GM21717 (cell line): ENCODE data around the gene POLD1.
A peak's percentile ranks its signal among the peaks of the same experiment; 100 is the strongest.
"Not testable (repeated sequence)": the region's sequence is repeated elsewhere in the genome, so short reads cannot be mapped to it uniquely, and the experiment has no call there.

Source experiments
- ATAC-seq: cut with Tn5 transposase; IDR thresholded peaks from one replicate; pipeline ENCODE4 v1.9.1; 2021; ENCODE audit warnings: mild to moderate bottlenecking, moderate library complexity; ENCODE audit not compliant: unreplicated experiment

The POLD1 gene

DNA sequence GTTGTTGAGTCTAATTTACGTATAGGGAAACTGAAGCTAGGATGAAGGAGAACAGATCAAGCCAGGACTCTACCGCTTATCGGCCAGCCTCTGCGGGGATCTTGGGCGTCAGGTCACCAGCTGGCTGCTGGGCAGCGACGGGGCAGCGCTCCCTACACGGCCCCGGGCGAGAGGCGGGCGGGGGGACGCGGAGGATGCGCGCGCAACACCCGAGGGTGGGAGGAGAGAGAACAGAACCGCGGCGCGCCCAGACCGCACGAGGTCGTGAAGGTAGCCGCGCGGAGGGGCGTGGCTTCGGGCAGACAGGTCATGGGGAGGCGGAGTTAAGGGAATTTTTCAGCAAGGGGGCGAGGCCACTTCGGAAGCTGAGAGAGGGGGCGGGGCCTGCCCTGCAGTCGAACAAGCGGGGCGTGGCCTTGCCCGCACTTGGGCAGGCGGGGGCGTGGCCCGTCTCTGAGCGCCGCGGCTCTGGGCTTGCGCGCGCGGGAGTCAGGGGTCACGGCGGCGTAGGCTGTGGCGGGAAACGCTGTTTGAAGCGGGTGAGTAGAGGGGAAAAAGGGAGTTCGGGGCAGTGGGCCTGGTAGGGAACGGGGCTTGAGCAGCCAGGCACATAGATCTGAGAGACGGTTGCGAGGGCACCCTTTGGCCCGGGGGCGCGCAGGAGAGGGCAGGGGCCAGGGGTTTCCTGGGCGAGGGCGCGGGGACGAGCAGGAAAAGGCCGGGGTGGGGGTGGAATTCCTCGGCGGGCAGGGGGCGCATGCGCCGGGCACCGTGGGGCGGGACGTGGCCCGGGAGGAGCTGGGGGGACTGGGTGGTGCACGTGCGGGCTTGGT, at the start of gene POLD1:
POLD1 (plus strand) TSS at position 496 of the 833 bp plus-strand sequence. CDS start 14,505 bp downstream, outside the sequence.
- ATAC-seq, result peak; percentile 61

DNA sequence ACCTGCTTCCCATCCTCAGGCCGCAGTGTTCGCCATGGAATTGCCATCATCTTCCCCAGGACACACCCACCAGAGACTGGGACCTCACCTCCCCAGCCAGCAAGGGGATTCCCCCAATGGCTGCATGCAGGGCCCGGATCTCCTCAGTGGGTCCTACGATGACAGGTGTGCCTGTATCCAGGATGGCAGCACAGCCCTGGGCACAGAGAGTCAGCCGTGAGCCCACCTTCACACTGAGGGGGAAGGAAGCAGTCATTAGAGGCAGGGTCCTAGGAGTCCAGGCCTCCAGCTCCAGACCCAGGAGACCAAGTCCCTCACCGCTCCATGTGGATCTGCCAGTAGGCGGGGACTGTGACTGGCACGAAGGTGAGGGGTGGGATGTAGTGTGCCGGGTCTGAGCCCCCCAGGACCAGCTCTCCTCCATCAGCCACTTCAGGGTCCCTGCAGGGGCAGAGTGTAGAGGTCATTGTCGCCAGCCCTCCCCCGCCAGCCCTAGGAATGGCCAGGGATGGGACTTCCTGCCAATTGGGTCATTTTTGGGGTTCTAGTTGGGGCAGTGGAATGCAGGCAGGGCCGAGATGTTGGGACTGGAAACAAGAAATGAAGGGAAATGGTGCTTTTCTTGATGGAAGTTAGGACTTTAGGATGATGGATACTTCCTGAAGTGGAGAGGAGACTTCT, 49.3 kb upstream of the POLD1 start:
- ATAC-seq, result no peak

DNA sequence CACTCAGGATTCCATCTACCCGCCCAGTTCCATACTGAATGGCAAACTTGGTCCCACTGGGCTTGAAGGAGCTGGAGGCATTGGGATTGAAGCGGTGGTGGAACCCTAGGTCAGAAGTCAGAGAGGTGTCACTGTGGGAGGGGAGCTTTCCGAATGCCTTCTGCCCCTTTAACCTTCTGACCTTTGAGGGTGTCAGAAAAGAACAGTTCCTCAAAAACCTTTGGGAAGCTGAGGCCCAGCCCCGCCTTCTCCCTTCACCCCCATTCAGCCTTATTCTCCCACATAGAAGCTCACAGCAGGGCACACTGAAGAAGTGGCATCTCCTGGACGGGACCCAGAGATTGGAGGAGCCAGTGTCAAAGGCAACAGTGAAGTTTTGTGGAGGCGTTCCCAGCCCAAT, 47.1 kb upstream of the POLD1 start:
- not testable (repeated sequence) for ATAC-seq

DNA sequence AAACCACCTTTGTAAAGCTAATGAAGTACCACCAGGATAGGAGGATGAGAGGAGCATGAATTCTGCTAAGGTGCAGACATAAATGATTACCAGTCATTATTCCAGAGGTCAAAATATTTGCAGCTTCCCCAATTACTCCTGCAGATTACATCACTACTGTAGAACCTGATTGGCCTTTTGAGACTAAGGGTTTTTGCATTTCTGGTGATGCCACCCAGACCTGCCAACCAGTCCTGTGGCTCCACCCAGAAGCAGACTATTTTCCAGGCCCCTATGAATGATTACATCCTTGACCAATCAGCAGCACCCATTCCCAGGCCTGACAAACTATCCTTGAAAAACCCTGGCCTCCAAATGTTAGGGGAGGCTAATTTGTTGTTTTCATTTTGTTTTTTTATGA, 43.8 kb upstream of the POLD1 start:
- no peak for ATAC-seq

DNA sequence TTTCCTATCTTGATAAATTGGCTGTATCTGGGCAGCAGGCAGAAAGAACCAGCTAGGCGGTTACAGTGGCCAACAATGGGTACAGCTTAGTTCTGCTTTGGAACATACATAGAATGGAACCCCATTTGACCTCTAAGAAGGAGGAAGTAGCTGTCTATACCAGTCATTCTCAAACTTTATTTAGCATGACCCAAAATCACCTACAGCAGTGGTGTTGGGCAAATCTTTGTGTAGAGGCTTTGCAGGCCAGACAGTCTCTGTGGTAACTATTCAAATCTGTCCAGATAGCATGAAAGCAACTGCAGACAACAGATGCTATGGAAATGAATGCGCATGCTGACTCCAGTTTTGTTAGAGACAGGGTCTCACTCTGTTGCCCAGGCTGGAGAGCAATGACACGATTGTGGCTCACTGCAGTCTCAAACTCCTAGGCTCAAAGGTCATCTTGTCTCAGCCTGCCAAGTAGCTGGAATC, 43.0 kb upstream of the POLD1 start:
- ATAC-seq, result peak; percentile 37

DNA sequence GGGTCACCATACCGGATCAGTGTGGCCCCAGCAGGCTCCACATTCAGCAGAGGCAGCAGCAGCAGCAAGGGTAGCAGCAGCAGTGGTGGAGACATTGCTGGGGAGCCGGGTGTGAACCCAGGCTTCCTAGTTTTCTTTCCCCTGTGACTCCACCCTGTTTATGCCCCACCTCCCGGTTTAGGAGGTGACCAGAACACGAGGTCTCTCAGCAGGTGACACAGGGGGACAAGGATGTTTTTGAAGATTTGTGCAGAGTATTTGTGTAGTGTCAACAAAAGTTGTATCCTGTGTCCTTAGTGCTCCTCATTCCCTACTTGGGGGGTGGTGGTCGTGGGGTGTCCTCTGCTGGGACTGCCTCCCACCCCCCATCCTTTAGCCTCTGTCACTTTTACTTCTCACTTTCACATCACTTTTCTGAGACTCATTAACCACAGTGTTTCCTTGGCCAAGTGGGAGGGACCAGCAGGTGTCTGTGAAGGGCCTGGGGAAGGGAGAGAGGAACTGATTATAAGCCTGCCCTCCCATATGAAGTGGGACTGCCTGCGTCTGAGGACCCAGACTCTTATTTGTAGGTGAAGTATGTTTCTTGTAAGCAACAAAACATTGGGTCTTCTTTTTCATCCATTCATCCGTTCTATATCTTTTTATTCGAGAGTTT, 39.4 kb upstream of the POLD1 start:
- peak; percentile 39 for ATAC-seq

DNA sequence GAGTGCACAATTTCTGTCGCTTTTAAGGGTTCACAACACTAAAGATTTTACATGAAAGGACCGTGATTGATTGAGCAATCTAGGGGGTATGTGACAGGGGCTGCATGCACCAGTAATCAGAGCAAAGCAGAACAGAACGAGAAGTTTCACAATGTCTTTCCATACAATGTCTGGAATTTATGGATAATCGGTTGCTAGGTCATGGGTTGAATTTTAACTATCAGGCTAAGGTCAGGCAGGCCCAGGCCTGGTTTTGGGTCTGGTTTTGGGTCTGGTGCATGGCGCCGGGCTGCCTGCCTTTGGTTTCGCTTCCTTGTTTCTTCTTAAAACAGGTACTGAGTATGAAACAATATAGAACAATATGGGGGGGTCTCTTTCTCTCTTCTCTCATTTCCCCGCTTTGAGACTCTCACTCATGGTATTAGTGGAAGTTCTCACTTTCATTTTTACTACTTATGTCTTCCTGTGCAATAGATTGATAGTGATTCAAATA, 37.0 kb upstream of the POLD1 start:
- ATAC-seq, result not testable (repeated sequence)

DNA sequence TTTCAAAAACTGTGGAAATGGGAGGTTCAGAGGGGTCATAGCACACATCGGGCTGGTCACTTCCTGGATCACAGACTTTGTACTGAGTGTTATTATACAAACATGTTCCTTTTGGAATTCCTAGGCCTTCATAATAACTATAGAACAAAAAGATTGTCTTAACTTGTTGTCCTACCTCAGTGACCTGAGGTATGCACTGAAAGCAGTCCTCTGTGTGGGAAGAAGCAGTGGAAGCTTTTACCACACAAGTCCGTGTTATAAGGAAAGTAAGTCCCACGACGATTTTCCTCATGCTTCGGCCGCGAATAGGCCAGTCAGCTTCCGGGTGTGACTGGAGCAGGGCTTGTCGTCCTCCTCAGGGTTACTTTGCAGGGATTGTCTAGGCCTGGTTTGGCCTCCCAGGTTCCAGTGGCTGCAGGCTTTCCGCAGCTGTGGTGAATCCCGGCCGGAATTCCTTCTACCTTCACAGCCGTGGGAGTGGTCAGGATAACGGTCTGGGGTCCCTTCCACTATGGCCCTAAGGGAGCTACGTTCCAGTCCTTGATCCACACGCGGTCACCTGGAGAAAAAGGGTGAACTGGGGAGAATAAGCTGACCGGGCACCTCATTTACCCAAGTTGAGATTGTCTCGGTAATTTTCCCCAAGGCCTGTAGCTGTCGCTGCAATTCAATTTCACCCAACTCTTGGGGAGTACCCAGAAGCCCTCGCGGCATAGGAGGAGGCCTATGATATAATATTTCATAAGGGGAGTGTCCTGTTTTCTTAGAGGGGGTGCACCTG, 34.7 kb upstream of the POLD1 start:
- ATAC-seq, result no peak

DNA sequence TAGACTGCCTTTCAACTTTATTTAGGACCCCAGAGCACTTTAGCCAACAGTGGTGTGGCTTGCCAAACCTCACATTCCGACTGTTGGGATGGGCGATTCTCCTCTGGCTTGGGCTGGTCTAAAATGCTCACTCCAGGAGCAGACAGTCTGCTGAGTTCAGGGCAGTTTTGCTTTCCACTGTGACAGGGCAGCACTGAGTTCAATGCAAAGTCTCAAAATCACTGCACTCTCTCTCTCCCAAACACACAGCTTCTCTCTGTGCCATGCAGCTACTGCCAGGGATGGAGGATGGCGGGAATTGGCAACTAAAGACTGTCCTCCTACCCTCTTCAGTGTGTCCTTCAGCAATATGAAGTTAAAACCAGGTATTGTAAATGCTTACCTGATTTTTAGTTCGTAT, 31.9 kb upstream of the POLD1 start:
- no peak for ATAC-seq

DNA sequence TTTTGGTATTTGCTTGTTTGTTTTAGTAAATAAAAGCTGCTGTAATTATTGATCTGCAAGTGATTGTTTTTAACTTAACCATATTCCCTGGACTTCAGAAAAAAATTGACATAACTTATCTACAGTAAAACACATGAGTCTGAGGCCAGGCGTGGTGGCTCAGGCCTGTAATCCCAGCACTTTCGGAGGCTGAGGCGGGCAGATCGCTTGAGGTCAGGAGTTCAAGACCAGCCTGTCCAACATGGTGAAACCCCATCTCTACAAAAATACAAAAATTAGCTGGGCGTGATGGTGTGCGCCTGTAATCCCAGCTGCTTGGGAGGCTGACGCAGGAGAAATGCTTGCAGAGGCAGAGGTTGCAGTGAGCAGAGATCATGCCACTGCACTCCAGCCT, 30.7 kb upstream of the POLD1 start:
- not testable (repeated sequence) for ATAC-seq

DNA sequence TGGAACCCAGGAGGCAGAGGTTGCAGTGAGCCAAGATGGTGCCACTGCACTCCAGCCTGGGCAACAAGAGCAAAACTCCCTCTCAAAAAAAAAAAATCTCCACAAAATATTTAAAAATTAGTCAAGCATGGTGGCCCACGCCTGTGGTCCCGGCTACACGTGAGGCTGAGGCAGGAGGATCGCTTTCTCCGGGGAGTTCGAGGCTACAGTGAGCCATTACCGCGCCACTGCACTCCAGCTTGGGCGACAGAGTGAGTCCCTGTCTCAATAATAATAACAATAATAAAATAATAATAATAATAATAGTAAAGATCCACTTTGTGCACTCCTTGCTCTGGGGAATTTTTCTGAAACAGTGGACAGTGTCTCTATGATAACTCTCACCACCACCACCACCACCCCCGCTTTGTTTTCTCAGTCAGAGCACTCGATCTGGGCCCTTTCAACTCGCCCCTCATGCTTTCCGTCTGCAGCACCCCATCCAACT, 27.4 kb upstream of the POLD1 start:
- no peak for ATAC-seq

DNA sequence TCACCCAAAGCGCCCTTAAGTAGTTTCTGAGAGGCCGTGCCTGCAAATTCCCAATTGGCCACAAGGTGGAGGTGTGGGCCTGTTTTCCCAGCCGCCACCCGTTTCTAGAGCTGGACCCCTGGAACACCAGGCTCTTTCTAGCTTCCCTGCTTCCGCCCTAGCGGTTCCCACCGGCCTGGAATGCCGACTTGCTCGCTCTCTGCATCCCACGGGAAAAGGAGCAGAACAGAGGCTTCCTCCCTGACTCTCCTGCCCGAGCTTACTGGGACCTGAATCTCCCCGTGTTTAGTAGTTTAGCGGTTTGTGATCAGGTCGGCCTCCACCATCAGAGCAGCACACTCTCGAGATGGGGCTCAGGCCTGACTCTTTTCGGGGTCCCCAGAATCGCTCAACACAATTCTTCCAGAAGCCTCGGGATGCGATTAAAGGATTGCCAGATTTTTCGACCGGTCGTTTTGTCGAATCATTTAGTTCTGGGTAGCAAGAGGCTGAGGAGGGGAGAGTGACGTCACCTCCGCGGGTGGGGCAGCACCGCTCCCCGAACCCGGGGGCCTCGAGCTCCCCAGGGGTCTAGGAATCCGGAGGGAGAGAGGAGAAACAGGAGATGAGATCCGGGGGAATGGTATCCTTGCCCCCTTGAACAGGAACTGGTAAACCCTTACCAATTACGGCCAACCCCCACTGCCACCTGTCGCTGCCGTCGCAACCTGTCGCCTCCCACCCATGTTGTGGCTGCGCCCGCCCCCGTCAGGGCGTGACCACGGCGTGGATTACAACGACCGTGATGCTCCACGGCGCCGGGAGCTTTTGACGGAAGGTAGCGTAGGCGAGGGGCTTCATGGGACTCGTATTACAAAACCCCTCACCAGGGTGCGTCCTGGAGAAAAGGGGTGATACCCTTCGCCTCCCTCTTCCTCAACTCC, 26.7 kb upstream of the POLD1 start:
- peak; percentile 57 for ATAC-seq

DNA sequence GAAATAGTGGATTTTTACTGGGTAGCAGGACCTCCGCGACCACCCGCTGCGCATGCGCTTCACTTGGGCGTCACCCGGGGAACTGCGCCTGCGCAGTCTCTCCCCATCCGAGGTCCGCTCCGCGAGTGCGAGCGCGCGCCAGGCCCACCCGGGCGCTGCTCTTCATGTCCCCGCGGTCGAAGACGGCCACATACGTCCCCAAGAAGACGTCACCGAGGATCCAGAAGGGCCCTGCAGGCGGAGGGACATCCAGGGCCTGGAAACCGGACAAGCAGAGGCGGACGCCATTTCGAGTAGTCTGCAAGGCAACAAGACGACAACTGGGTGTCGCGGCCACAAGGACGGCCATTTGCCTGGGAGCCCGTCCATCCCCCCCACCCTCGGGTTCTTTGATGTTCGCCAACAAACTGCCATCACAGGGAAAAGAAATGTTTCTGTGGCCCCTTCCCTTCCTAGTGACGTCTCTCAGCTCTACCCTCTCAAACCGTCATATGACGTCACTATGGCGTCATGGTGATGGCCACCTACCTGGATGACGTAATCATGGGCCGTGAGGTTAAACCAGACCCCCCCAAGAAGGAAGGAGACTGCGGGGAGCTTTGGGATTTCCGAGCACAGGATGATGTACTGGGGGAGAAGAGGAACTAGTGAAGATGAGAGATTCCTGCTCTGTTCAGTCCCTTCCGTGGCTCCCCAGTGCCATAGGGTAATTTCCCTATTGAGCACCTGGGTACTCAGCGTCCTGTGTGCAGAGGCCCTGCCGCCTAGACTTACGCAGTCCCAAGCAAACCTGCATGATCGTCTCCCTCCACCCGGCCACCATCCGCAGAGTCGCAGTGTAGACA, 25.4 kb upstream of the POLD1 start:
- no peak for ATAC-seq

DNA sequence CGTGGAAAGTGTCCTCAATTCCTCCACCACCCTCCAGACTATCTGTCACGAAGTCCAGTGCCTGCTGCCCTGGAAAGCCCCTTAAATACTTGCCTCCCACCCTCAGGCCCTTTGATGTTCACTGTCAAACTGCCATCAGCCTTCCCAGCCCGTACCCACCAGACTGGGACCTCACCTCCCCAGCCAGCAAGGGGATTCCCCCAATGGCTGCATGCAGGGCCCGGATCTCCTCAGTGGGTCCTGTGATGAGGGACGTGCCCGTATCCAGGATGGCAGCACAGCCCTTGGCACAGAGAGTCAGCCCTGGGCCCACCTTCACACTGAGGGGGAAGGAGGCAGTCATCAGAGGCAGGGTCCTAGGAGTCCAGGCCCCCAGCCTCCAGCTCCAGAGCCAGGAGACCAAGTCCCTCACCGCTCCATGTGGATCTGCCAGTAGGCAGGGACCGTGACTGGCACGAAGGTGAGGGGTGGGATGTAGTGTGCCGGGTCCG, 24.8 kb upstream of the POLD1 start:
- no peak for ATAC-seq

DNA sequence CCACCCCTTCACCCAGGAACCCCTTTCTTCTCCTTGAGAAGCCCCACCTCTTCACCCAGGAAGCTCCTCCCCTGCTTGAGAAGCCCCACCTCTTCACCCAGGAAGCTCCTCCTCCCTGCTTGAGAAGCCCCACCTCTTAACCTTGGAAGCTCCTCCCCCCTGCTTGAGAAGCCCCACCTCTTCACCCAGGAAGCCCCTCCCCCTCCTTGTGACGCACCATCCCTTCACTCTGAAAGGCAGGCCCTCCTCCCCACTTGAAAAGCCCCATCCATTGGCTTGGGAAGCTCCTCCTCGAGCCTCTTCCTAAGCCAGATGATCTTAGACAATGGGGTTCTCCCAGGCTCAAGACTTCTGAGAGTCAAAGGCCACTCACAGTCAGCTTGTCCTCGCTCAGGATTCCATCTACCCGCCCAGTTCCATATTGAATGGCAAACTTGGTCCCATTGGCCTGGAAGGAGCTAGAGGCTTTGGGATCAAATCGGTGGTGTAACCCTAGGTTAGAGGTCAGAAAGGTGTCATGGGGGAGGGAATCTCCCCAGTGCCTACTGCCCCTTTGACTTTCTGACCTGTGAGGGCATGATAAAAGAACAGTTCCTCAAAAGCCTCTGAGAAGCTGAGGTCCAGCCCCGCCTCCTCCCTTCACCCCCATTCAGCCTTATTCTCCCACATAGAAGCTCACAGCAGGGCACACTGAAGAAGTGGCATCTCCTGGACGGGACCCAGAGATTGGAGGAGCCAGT, 22.7 kb upstream of the POLD1 start:
- no peak for ATAC-seq

DNA sequence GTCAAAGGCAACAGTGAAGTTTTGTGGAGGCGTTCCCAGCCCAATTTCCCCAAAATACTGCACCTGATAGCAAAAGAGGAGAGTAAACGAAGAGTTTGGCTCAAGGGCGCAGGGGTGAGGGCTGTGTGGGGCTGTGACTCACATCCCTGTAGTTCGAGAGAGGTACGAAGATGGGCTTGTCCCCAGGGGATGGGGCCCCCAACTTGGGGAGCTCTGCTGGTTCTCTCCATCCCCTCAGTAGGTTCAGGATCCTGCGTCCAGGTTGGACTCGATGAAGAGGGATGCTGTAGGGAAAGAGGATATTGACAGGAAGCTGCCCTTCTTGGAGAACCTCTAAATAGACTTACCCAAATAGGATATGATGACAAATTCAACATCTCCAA, 22.1 kb upstream of the POLD1 start:
- no peak for ATAC-seq

DNA sequence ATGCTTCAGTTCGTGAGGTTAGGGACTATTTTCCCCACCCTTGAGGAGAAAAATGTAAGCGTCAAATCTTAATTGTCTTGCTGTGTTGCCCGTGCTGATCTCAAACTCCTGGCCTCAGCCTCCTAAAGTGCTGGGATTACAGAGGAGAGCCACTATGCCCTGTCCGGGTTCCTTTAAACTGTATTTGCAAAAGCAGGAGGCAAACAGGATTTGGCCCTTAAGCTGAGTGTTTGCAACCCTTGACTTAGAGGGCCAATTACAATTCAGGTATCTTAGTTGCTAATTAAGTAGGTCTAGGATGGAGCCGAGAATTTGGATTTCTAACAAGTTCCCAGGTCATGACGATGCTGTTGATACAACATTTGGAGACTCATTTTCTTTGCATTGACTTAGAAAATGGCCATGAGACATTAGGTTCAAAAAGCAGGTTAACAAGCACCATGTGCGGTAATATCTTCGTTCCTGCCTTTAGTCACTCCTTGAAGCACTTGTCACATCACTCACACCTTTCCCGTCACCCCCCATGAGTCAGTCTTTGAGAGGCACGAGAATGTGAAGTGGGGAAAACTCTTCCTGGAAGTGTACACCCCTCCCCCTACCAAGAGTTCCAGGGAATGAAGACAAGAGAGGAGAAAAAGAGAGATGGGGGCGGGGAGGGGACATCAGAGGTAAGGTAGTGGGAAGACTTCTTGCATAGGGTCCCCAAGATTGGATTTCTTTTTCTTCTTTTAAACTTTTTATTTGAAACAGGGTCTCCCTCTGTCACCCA, 21.3 kb upstream of the POLD1 start:
- ATAC-seq, result no peak
